KBM-7 (cell line): Measurements from ENCODE around the gene LIN9.
"Not testable (repeated sequence)": the region's sequence is repeated elsewhere in the genome, so short reads cannot be mapped to it uniquely, and the experiment has no call there.

Experiments
- DNase-seq: peaks from one replicate; pipeline ENCODE4 v3.0.0-alpha.2; 2015
- in situ Hi-C: fragments of 300-500 bp; cut with MboI; formaldehyde crosslinking; loops from 2 replicates; pipeline ENCODE4 v1.14.3; 2020; ENCODE audit warnings: low sequenced_read_pairs, low pct_unique_long_range_greater_than_20kb, mixed read lengths

The LIN9 gene

GRCh38 chr1:226223157-226223785 is 85.7 kb downstream of the LIN9 start, which contains the start of gene MIXL1:
MIXL1 (plus strand) TSS chr1:226223664; CDS start chr1:226223682, 18 bp downstream.
- no peak for DNase-seq
- in situ Hi-C loops = no loop called here

DNA sequence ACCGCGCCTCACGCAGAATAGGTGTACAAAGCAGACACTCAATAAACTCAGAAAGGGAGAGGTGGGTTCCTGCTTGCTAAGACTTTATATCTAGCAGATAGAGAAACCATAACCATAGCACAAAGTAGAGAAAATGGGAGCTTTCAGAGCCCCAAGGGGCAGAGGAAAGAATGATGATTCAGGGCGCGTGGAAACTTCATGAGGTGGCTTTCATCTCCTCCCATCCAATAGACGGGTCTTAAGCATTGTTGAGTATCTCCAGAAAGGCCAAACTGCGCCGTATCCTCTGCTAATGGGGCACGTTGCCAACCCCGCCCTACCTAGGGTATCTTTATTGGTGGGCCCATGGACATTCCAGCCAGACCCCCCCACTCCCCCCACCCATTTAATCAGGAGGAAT is 86.3 kb downstream of the LIN9 start:
- in situ Hi-C loops = no loop called here
- no peak for DNase-seq

GRCh38 chr1:226220473-226221189 is 88.3 kb downstream of the LIN9 start:
- in situ Hi-C loops = no loop called here
- DNase-seq = no peak

GRCh38 chr1:226217273-226217672 is 91.7 kb downstream of the LIN9 start:
- in situ Hi-C loops = no loop called here
- no peak for DNase-seq

DNA sequence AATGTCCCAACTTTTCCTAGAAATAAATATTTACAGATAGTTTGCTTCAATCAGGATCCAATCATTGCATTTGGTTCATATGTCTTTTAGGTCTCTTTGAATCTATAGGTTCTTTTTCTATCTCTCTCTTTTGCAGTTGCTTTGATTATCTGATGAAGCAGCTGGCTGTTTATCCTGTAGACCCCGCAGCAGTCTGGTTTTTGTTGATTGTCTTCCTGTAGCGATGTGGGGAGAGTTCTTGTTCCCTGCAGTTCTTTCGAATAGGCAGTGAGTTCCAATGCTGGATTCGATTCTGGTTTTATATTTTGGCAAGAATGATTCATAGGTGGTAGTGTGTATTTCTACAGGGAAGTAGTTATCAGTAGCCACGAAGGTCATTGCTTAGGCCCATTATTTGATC is 92.9 kb downstream of the LIN9 start:
- no peak for DNase-seq
- in situ Hi-C loops = no loop called here

DNA sequence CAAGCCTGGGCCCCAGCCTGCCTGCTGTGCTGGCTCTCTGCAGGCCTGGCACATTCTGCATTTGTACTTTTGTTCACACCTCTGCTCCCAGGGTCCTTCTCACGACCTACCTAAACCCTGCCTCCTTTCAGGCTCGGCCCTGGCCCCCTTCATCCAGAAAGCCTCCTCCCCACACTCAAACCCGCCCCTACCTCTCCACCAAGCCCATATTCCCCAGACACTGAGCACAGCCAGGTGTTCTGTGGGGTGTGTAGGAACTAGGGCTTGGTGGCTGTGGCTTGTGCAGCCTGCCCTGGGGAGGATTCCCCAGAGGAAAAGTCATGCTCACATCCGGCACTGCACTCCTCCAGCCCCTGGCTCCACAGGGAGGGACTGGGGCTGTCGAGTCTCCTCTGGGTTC is 93.7 kb downstream of the LIN9 start:
- in situ Hi-C loops = no loop called here
- no peak for DNase-seq

GRCh38 chr1:226212545-226212944 is 96.4 kb downstream of the LIN9 start:
- DNase-seq = no peak
- in situ Hi-C loops = no loop called here

DNA sequence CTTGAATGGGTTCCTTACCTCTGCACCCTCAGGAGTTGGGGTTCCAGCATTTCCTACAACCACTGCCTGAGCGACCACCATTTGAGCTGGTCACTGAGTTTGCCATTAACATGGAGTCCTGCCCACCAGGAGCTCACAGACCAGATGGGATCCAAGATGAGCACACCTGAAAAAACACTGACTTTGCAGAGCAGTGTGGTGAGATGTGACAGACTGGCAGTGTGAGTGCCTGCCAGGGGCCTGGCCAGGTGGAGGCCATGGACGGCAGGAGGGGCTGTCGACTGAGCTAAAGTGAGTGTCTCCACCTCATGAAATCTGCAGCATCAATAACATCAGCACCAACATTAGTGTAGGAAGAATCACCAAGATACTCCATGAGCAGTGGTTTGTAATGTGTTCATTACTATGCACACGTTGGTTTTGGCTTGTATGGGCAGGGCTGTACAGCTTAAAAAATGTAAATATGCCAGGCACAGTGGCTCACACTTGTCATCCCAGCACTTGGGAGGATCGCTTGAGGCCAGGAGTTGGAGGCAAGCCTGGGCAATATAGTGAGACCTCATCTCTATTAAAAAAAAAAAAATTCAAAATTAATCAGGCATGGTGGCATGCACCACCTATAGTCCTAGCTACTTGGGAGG is 97.7 kb downstream of the LIN9 start:
- in situ Hi-C loops = no loop called here
- no peak for DNase-seq

GRCh38 chr1:226210571-226211176 is 98.3 kb downstream of the LIN9 start:
- in situ Hi-C loops = no loop called here
- no peak for DNase-seq

DNA sequence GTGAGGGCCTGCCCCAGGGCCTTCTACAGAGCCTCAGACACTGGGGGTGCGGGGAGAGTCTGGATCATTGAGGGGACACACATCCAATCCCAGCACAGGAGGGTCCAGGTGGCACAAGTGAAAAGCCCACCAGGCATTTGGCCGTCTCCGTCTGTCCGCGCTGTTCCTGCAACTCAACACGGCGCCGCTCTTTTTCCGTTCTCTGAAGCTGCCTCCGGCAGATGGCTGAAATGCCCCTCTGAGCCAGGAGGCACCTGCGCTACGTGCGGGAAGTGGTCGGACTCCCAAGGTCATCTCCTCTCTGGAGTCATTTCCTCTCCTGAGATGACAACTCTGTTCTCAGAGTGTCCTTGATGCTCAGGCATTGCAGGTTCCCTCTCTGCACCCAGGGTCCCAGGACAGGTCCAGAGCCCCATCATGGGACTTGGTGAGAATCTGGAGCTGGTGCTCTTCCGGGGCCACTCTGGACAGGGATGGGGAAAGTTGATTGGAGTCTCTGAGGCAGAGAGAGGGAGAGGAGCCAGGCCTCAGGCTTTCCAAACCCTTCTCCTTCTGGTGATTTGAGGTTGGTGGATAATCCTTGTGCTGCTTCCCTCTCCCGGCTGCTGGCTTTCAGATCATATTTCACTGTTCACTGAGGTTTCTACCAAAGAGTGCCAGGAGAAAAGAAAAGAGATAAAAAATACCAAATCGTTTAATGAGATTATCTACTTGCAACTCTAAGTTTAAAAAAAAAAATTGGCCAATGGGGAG is 99.5 kb downstream of the LIN9 start:
- no peak for DNase-seq
- in situ Hi-C loops = no loop called here

- no peak for DNase-seq
- in situ Hi-C loops = no loop called here
Measured at GRCh38 chr1:226207048-226207447, 101.9 kb downstream of the LIN9 start.

DNA sequence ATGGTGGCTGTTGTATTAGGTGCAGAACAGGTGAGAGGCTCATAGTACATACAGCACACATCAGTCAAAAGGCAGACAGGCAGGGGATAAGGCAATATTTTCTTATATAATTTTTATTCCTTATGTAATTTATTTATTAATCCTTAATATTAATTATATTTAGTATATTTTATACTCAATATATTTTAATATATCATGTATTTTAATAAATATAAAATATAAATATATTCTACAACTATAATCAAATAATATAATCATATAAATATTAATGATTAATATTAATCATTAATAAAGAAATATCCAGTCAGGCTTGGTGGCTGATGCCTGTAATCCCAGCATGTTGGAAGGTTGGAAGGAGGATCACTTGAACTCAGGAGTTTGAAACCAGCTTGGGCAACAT is 104.8 kb downstream of the LIN9 start:
- no peak for DNase-seq
- in situ Hi-C loops = no loop called here

- in situ Hi-C loops = no loop called here
- no peak for DNase-seq
Measured at GRCh38 chr1:226203655-226204054, 105.3 kb downstream of the LIN9 start.

DNA sequence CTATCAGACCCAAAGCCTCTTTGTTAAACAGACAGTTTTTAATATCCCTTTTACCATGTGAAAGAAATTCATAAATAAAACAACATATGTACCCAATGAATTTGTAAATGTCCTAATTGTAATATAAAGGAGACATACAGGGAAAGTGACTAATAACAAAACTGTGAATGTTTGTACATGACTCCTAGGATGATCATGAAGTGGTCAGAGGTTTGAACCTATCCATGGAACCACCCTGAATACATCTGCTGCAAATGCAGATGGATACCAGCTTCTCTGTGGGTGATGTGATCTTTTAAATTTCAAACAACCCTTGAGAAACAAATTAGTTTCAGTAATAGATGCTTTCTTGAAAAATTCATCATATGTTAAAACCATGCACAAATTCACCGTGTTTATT is 105.7 kb downstream of the LIN9 start:
- DNase-seq = no peak
- in situ Hi-C loops = no loop called here

DNA sequence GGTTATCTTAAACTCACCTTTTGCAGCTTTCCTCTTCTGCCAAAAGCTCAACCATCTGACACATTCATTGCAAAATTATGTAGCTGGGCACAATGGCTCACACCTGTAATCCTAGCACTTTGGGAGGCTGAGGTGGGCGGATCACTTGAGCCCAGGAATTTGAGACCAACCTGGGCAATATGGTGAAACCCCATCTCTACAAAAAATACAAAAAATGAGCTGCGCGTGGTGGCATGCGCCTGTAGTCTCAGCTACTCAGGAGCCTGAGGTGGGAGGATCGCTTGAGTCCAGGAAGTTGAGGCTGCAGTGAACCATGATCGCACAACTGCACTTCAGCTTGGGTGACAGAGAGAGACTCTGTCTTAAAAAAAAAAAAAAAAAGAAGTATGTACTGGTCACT is 106.3 kb downstream of the LIN9 start:
- DNase-seq, in situ Hi-C loops: not testable (repeated sequence)

DNA sequence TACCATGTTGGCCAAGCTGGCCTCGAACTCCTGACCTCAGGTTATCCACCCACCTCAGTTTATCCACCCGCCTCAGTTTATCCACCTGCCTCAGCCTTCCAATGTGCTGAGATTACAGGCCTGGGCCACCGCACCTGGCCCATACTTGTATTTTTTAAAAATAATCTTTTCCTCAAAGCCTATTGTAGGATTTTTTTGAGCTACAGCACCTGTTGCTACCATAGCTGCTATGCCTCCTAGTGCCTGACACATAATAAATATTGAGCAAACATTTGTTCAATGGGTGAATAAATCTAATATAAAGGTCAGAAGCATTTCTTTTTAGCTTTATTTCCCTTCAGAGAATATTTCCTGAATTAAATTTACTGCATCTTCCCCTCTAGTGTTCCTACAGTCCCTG is 106.7 kb downstream of the LIN9 start:
- no peak for DNase-seq
- in situ Hi-C loops = no loop called here

- in situ Hi-C loops = no loop called here
- no peak for DNase-seq
Measured at GRCh38 chr1:226201029-226201593, 107.9 kb downstream of the LIN9 start.

DNA sequence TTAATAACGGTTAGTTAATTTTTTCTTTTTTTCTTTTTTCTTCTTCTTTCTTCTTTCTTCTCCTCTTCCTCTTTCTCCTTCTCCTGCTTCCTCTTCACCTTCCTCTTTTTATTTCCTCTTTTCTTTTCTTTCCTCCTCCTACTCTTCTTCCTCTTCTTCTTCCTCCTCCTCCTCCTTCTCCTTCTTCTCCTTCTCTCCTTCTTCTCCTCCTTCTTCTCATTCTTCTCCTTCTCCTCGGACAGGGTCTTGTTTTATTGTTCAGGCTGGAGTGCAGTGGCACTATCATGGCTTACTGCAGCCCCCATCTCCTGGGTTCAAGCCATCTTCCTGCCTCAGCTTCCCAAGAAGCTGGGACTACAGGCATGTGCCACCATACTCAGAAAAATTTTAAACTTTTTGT is 109.0 kb downstream of the LIN9 start:
- no peak for DNase-seq
- in situ Hi-C loops = no loop called here

GRCh38 chr1:226195144-226195543 is 113.8 kb downstream of the LIN9 start:
- DNase-seq = no peak
- in situ Hi-C loops = no loop called here
